A673 (cell line): ENCODE measurements around the gene AJM1.

Experiments
- EZH2 ChIP-seq: fragments of 200-600 bp; sonication (generic); IDR thresholded peaks from 2 replicates; pipeline ENCODE4 v1.6.1; 2017; ENCODE audit warnings: borderline replicate concordance, low read depth, mild to moderate bottlenecking, mixed read lengths, antibody characterized with exemption, low read length; ENCODE audit not compliant: poor library complexity, severe bottlenecking
- TF ChIP-seq, protein P1 (sequence below): fragments of 300-800, 200-600 bp; sonication (generic); conservative IDR thresholded peaks from 2 replicates; pipeline ENCODE4 v1.5.1; 2017; ENCODE audit warnings: low read depth, mild to moderate bottlenecking, antibody characterized with exemption, low read length, moderate library complexity, mixed read lengths

DNA sequence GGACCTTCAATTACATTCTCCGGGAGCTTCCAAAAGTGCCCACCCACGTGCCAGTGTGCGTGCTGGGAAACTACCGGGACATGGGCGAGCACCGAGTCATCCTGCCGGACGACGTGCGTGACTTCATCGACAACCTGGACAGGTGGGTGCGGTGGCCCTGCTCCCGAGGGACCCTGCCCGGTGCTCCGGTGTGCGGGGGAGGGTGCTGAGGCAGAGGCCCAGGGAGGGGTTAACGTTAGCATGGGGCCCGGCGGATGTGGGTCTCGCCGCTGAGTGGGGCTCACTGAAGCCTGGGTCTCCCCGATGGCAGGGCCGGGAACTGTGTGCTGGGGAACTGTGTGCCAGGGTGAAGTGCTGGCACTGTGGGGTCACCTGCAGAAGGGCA is 10.6 kb upstream of the AJM1 start:
- TF ChIP-seq, protein P1, sequence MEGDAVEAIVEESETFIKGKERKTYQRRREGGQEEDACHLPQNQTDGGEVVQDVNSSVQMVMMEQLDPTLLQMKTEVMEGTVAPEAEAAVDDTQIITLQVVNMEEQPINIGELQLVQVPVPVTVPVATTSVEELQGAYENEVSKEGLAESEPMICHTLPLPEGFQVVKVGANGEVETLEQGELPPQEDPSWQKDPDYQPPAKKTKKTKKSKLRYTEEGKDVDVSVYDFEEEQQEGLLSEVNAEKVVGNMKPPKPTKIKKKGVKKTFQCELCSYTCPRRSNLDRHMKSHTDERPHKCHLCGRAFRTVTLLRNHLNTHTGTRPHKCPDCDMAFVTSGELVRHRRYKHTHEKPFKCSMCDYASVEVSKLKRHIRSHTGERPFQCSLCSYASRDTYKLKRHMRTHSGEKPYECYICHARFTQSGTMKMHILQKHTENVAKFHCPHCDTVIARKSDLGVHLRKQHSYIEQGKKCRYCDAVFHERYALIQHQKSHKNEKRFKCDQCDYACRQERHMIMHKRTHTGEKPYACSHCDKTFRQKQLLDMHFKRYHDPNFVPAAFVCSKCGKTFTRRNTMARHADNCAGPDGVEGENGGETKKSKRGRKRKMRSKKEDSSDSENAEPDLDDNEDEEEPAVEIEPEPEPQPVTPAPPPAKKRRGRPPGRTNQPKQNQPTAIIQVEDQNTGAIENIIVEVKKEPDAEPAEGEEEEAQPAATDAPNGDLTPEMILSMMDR: no peak
- TF ChIP-seq EZH2: no peak
